OCI-LY3 (cell line): Measurements from ENCODE around the gene PHF20.
A peak's percentile ranks its signal among the peaks of the same experiment; 100 is the strongest.
"Not testable (repeated sequence)": the region's sequence is repeated elsewhere in the genome, so short reads cannot be mapped to it uniquely, and the experiment has no call there.

Source experiments
- H2AFZ ChIP-seq: fragments of 200-600, 300-600 bp; shearing (Covaris generic); 2 replicates; pipeline ENCODE4 v1.6.0; 2014; ENCODE audit warnings: antibody characterized with exemption, low read depth, low read length
- H3K27ac ChIP-seq: fragments of 200-600, 300-600 bp; sonication (generic); 2 replicates; pipeline ENCODE4 v1.5.1; 2014; ENCODE audit warnings: mild to moderate bottlenecking, low read length, moderate library complexity, mixed read lengths
- H3K27me3 ChIP-seq: fragments of 200-600, 300-600 bp; sonication (generic); 2 replicates; pipeline ENCODE4 v1.6.1; 2014; ENCODE audit warnings: low read depth, low read length, mixed read lengths
- H3K36me3 ChIP-seq: fragments of 200-600, 300-600 bp; sonication (generic); replicated peaks from 2 replicates; pipeline ENCODE3; 2014; ENCODE audit warnings: low read depth, low read length, mixed read lengths
- H3K4me1 ChIP-seq: fragments of 300-600, 200-600 bp; sonication (generic); 2 replicates; pipeline ENCODE4 v1.6.1; 2014; ENCODE audit warnings: low read length, mixed read lengths
- H3K4me2 ChIP-seq: fragments of 200-600, 300-600 bp; sonication (generic); 2 replicates; pipeline ENCODE4 v1.6.1; 2014; ENCODE audit warnings: low read length, mixed read lengths
- H3K4me3 ChIP-seq: fragments of 300-600, 200-600 bp; sonication (generic); 2 replicates; pipeline ENCODE4 v1.5.1; 2014; ENCODE audit warnings: antibody characterized with exemption, mild to moderate bottlenecking, low read length, moderate library complexity
- H3K79me2 ChIP-seq: fragments of 300-600, 200-600 bp; shearing (Covaris generic); 2 replicates; pipeline ENCODE4 v1.6.1; 2014; ENCODE audit warnings: mild to moderate bottlenecking, low read length, mixed read lengths
- H3K9ac ChIP-seq: fragments of 300-600, 200-600 bp; shearing (Covaris generic); 2 replicates; pipeline ENCODE4 v1.6.0; 2014; ENCODE audit warnings: mild to moderate bottlenecking, low read length, moderate library complexity
- H3K9me3 ChIP-seq: fragments of 200-600, 300-600 bp; shearing (Covaris generic); 2 replicates; pipeline ENCODE4 v1.6.1; 2014; ENCODE audit warnings: low read length, mixed read lengths; ENCODE audit not compliant: insufficient read depth
- H4K20me1 ChIP-seq: fragments of 200-600, 300-600 bp; sonication (generic); 2 replicates; pipeline ENCODE4 v1.6.1; 2016; ENCODE audit warnings: low read length, mixed read lengths; ENCODE audit not compliant: insufficient read depth
- EZH2phosphoT487 ChIP-seq: fragments of 200-600 bp; shearing (Covaris generic); IDR thresholded peaks from 2 replicates; pipeline ENCODE4 v1.6.1; 2018; ENCODE audit warnings: antibody characterized with exemption, mixed run types, low read depth
- TF ChIP-seq, protein P1 (sequence below): fragments of 200-600, 300-600 bp; sonication (generic); IDR thresholded peaks from 2 replicates; pipeline ENCODE4 v1.5.1; 2014; ENCODE audit warnings: antibody characterized with exemption, low read length, low read depth

Gene PHF20

DNA sequence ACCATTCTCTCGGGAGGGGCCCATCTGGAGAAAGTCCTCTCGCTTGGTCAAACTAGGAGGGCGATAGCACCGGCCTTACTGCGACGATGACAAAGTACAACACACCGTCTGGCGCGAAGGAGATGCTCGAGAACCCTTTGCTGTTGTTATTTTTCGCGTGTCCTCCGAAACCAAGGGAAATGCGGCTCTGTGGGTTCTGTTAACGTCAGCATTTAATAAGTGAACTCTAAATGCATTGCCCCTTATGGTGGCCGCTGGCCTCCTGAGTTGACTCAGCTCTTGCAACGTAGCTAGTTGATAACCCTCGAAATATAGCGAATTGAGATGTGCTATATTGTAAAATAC lies 183.1 kb downstream of the PHF20 start:
- H3K9me3 ChIP-seq: no peaks in the 10 kb centered on the region
- peak overlapping the region; percentile 92 for H3K27ac ChIP-seq
- H3K4me1 ChIP-seq: peaks cover 13% of the 10 kb centered on the region
- H4K20me1 ChIP-seq: no peaks in the 10 kb centered on the region
- H3K4me2 ChIP-seq: peak overlapping the region; percentile 87
- peak overlapping the region; percentile 76 for H3K9ac ChIP-seq
- H3K79me2 ChIP-seq: peaks cover 31% of the 10 kb centered on the region
- TF ChIP-seq, protein P1, sequence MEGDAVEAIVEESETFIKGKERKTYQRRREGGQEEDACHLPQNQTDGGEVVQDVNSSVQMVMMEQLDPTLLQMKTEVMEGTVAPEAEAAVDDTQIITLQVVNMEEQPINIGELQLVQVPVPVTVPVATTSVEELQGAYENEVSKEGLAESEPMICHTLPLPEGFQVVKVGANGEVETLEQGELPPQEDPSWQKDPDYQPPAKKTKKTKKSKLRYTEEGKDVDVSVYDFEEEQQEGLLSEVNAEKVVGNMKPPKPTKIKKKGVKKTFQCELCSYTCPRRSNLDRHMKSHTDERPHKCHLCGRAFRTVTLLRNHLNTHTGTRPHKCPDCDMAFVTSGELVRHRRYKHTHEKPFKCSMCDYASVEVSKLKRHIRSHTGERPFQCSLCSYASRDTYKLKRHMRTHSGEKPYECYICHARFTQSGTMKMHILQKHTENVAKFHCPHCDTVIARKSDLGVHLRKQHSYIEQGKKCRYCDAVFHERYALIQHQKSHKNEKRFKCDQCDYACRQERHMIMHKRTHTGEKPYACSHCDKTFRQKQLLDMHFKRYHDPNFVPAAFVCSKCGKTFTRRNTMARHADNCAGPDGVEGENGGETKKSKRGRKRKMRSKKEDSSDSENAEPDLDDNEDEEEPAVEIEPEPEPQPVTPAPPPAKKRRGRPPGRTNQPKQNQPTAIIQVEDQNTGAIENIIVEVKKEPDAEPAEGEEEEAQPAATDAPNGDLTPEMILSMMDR: no peak
- TF ChIP-seq EZH2phosphoT487: no peak
- peaks cover 9% of the 10 kb centered on the region for H3K36me3 ChIP-seq
- H2AFZ ChIP-seq: peak overlapping the region; percentile 77
- H3K4me3 ChIP-seq: peak overlapping the region; percentile 84
- H3K27me3 ChIP-seq: no peaks in the 10 kb centered on the region

DNA sequence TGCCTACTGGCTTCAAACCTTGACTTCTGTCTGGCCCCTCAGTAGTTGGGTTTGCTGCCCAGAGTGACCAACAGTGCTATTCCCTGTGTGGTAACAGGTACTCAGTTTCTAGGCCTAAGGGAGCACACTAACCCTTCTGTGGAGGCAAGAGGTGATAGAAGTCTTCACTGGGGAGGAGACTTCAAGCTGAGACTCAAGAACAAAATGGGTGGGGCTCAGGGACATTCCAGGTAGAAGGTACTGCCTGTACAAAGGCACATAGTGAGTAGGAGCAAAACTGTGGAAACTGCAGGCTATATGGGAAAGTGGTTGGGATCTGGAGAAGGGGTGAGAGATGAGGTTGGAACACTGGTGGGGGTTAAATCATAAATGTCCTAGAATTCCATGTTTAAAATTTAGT lies 184.8 kb downstream of the PHF20 start:
- H3K36me3 ChIP-seq: peaks cover 6% of the 10 kb centered on the region

DNA sequence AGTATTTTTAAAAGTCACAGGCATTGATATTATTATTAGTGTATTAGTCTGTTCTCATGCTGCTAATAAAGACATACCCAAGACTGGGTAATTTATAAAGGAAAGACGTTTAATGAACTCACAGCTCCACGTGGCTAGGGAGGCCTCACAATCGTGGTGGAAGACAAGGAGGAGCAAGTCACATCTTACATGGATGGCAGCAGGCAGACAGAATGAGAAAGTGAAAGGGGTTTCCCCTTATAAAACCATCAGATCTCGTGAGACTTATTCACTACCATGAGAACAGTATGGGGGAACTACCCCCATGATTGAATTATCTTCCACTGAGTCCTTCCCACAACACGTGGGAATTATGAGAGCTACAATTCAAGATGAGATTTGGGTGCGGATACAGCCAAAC lies 187.5 kb downstream of the PHF20 start:
- not testable (repeated sequence) for H4K20me1 ChIP-seq, H3K9ac ChIP-seq, H3K27me3 ChIP-seq, H2AFZ ChIP-seq, H3K4me3 ChIP-seq, H3K36me3 ChIP-seq, H3K79me2 ChIP-seq, H3K9me3 ChIP-seq, H3K4me1 ChIP-seq, H3K4me2 ChIP-seq, H3K27ac ChIP-seq

More for the DNA sequence above, 184.8 kb downstream of the PHF20 start:
- H3K4me1 ChIP-seq: peaks cover 13% of the 10 kb centered on the region
- H3K9me3 ChIP-seq: no peaks in the 10 kb centered on the region
- peaks cover 31% of the 10 kb centered on the region for H3K79me2 ChIP-seq
- no peak overlapping the region for H3K4me3 ChIP-seq
- no peaks in the 10 kb centered on the region for H4K20me1 ChIP-seq
- H3K27me3 ChIP-seq: no peaks in the 10 kb centered on the region
- TF ChIP-seq, protein P1: no peak
- TF ChIP-seq EZH2phosphoT487: no peak
- H3K4me2 ChIP-seq: no peak overlapping the region
- no peak overlapping the region for H3K9ac ChIP-seq
- H3K27ac ChIP-seq: no peak overlapping the region
- H2AFZ ChIP-seq: no peak overlapping the region

DNA sequence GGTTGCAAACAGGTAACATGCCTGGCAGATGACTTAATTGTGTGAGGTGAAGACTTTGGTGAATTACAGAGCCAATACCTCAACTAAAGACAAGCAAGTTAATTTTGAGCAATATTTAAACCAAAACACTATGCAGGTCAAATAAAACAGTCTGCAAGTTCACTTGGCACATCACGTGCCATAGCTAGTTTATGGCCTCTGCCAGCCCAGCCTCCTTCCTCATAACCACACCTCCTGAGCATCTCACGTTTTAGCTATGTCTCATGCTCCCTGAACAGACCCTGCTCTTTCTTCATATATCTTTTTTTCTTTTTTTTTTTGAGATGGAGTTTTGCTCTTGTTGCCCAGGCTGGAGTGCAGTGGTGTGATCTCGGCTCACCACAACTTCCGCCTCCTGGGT lies 192.1 kb downstream of the PHF20 start:
- H3K4me2 ChIP-seq: no peak overlapping the region
- no peaks in the 10 kb centered on the region for H3K9me3 ChIP-seq

More for the DNA sequence above, 192.1 kb downstream of the PHF20 start:
- H3K27me3 ChIP-seq: 0 out of 2 replicates have a peak, but pooled peaks cover 4% of the 10 kb centered on the region
- peaks cover 1% of the 10 kb centered on the region for H3K36me3 ChIP-seq
- H2AFZ ChIP-seq: no peak overlapping the region
- H4K20me1 ChIP-seq: no peaks in the 10 kb centered on the region
- no peak overlapping the region for H3K27ac ChIP-seq
- H3K9ac ChIP-seq: no peak overlapping the region
- no peaks in the 10 kb centered on the region for H3K79me2 ChIP-seq
- no peak for TF ChIP-seq EZH2phosphoT487
- TF ChIP-seq, protein P1: no peak
- no peak overlapping the region for H3K4me3 ChIP-seq
- peaks cover 11% of the 10 kb centered on the region for H3K4me1 ChIP-seq
